ENCODE results near the gene NUDT16L1.

NUDT16L1 gene

DNA sequence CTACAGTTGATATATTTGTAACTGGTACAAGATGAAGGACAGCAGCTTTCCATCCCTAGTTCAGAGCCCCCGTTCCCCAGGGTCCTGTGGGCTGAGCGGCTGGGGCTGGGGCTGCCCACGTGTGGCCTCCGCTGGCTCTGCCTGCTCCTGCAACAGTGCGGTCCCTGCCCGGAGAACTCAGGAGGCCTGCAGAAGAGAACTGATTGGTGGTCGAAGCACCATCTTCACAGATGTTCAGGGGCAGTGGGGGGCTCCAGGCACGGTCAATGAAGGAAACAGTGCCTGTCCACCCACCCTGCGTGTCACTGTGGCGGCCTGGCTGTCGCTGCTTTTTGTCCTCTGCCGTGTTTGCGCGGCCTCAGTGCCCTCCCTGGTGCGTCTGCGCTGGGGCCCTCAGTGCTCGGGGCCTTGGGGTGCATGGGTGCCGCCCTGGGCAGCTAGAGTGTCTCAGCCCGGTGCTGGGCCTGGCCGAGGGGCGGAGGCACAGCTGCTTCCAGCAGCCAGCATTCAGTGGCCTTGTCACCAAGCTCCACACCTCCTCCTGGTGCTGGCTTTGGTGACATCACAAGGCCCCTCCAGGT is 4.2 kb upstream of the NUDT16L1 start:
- Histone ChIP-seq H3K4me3 (ENCODE audit: low read depth in 1 of 2, low read length in 2 of 2) (no peak overlapping the region), H3K4me1 (ENCODE audit: control insufficient read depth in 1 of 2, insufficient read depth in 2 of 2, low read length in 2 of 2) (peaks cover 10 to 12% of the 10 kb centered on the region in 2 donors), H3K9ac (ENCODE audit: low read depth in 1 of 2, low read length in 2 of 2) (no peak overlapping the region), H3K9me3 (ENCODE audit: control insufficient read depth in 1 of 2, low read length in 2 of 2) (no peaks in the 10 kb centered on the region), H3K27ac (ENCODE audit: low read depth, low read length) (no peak overlapping the region), H3K36me3 (ENCODE audit: control insufficient read depth in 1 of 2, insufficient read depth in 2 of 2, low read length in 2 of 2) (peaks cover 19 to 57% of the 10 kb centered on the region in 2 donors), H3K27me3 (ENCODE audit: control insufficient read depth in 1 of 2, insufficient read depth in 2 of 2, low read length in 2 of 2) (no peaks in the 10 kb centered on the region)

DNA sequence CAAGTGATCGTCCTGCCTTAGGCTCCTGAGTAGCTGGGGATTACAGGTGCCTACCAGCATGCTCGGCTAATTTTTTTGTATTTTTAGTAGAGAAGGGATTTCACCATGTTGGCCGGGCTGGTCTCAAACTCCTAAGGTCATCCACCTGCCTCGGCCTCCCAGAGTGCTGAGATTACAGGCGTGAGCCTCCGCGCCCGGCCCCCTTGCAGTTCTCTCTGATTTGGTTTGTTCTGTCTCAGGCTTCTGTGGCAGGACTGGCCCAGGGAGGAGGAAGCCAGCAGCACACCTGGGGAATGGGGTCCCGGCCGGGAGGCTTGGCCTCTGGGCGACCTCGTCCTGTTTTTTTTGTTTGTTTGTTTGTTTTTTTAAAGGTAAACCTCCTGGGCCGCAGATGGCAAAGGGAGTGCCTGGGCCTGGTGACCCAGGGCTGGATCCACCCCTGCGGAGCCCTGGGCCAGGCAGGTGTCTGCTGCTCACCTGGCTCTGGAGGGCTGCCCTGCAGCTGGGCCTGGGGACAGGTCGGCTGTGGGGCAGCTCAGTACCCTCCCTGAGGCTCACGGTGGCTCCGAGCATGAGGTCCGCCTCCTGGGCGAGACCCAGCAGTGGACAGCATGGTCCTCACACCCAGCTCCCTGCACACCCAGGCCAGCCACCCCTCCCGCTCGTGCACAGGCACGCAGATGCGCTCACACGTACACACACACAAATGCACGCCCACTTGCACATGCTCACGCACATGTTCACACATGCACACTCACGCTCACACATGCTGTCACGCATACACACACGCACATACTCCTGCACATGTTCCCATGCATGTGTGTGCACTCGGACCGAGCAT is 3.3 kb upstream of the NUDT16L1 start:
- Histone ChIP-seq H3K4me1 (ENCODE audit: control insufficient read depth in 1 of 2, insufficient read depth in 2 of 2, low read length in 2 of 2) (peaks cover 16 to 20% of the 10 kb centered on the region in 2 donors), H3K27ac (ENCODE audit: low read depth, low read length) (no peak overlapping the region), H3K9me3 (ENCODE audit: control insufficient read depth in 1 of 2, low read length in 2 of 2) (no peaks in the 10 kb centered on the region), H3K27me3 (ENCODE audit: control insufficient read depth in 1 of 2, insufficient read depth in 2 of 2, low read length in 2 of 2) (no peaks in the 10 kb centered on the region), H3K36me3 (ENCODE audit: control insufficient read depth in 1 of 2, insufficient read depth in 2 of 2, low read length in 2 of 2) (peaks cover 10 to 51% of the 10 kb centered on the region in 2 donors), H3K4me3 (ENCODE audit: low read depth in 1 of 2, low read length in 2 of 2) (no peak overlapping the region), H3K9ac (ENCODE audit: low read depth in 1 of 2, low read length in 2 of 2) (no peak overlapping the region)

DNA sequence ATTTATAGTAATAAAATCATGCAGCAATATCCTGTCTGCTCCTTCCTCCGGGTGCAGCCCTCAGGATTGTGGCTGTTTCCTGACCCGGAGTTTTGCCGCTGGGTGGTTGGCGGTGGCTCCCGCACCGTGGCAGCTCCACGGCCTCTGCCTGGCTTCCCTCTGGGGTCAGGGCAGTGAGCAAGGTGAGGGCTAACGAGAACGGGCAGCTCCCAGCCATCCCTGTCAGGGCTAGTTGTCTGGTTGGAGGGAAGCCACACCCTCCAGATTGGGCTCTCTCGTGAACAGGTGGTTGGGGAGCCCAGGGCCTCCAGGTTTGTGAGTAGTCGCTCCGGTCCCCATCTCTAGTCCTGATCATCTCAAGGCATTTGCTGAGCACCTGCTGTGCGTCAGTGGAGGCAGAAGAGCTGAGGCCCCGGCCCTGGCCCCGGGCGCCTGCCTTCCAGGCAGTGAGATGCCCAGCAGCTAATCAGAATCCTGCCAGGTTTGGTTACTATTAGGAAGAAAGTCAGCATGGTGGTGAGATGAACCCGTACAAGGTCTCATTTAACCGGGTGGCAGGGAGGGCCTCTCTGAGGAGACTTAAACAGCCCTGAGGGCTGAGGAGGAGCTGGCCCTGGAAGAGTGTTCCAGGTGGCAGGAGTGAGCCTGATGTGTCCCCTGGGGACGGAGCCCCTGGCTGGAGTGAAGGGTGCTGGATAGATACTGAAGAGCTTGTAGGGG is 2.3 kb upstream of the NUDT16L1 start:
- Histone ChIP-seq H3K4me1 (ENCODE audit: control insufficient read depth in 1 of 2, insufficient read depth in 2 of 2, low read length in 2 of 2) (peaks cover 16 to 28% of the 10 kb centered on the region in 2 donors), H3K9ac (ENCODE audit: low read depth in 1 of 2, low read length in 2 of 2) (no peak overlapping the region), H3K9me3 (ENCODE audit: control insufficient read depth in 1 of 2, low read length in 2 of 2) (no peaks in the 10 kb centered on the region), H3K27me3 (ENCODE audit: control insufficient read depth in 1 of 2, insufficient read depth in 2 of 2, low read length in 2 of 2) (no peaks in the 10 kb centered on the region), H3K27ac (ENCODE audit: low read depth, low read length) (no peak overlapping the region), H3K36me3 (ENCODE audit: control insufficient read depth in 1 of 2, insufficient read depth in 2 of 2, low read length in 2 of 2) (peaks cover 11 to 51% of the 10 kb centered on the region in 2 donors), H3K4me3 (ENCODE audit: low read depth in 1 of 2, low read length in 2 of 2) (no peak overlapping the region)

DNA sequence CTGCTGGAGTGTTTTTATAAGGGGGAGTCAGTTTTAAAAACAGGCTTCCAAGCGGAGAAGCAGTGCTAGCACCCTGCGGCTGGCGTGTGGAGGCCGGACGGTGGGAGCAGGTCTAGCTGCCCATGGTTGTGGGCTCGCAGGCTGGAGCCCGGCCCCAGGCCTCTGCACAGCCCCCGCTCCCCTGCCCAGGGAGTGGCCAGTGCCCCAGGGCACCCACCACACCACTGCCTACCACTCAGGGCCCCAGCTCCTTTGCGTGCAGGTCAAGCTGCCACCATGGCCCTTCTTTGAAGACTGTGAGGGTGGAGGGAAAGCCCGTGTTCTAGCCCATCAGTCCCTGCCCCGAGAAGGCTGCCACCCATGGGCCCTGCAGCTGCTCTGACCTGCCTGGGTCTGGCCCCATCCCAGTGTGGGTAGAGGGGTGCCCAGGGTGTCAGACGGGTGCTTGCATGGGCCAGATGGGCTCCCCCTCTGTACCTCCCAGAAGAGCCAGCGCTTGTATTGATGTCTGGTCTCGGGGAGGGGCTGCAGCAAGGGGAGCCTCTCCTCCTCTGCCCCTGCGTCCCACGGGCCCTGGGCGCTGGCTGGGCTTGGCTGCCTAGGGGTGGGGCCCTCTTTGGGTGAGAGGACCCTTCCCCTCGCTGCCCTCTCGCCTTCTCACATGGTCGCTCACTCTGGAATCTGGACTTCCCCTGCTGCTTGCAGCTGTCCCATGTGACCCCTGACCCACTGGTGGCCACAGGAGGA is 1.5 kb upstream of the NUDT16L1 start:
- Histone ChIP-seq H3K27ac (ENCODE audit: low read depth, low read length) (no peak overlapping the region), H3K9me3 (ENCODE audit: control insufficient read depth in 1 of 2, low read length in 2 of 2) (no peaks in the 10 kb centered on the region), H3K27me3 (ENCODE audit: control insufficient read depth in 1 of 2, insufficient read depth in 2 of 2, low read length in 2 of 2) (no peaks in the 10 kb centered on the region), H3K36me3 (ENCODE audit: control insufficient read depth in 1 of 2, insufficient read depth in 2 of 2, low read length in 2 of 2) (peaks cover 16 to 49% of the 10 kb centered on the region in 2 donors), H3K9ac (ENCODE audit: low read depth in 1 of 2, low read length in 2 of 2) (peak overlapping the region in 1 of 2 donors; percentile 91), H3K4me1 (ENCODE audit: control insufficient read depth in 1 of 2, insufficient read depth in 2 of 2, low read length in 2 of 2) (peaks cover 16 to 28% of the 10 kb centered on the region in 2 donors), H3K4me3 (ENCODE audit: low read depth in 1 of 2, low read length in 2 of 2) (no peak overlapping the region)

DNA sequence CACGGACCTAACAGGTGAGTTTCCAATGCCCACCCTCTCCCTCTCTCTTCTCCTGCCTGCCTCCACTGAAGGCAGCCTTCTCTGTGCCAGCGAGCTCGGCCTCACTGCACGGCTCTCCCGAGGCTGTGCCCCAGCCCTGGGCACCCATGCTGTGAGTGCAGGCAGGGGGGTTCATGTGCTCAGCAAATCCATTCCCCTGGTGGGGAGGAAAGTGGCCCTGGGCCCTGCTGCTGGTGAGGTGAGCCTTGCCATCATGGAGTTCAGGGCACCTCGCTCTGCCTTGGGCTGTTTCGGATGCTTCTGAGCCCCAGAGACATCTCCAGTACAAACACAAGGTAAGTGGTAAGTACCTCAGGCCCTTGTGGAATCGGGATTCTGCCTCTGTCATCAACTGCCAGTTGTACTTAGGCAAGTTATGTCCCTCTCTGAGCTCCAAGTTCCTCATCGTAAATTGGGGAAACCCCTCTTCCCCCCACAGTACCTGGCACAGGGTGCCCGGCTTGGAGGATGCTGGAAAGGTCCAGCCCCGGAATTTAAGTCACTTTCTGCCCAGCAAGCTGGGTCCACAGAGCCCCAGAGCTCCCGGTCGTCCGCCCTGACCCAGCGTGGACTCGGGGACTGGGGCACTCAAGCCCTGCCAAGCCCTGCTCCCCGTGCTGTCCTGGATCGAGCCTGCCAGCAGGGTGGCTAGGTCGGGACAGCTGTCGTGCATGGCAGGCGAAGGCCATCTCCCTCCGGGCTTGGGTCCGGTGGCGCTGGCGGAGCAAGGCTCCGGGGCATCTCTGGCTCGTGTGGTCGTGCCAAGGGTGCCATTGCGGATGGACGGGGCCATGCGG is 684 bp upstream of the NUDT16L1 start:
- H3K27ac ChIP-seq (ENCODE audit: low read depth, low read length), result no peak overlapping the region
- no peaks in the 10 kb centered on the region for H3K27me3 ChIP-seq (ENCODE audit: control insufficient read depth in 1 of 2, insufficient read depth in 2 of 2, low read length in 2 of 2)
- peak overlapping the region; percentile 26 to 91 for H3K9ac ChIP-seq (ENCODE audit: low read depth in 1 of 2, low read length in 2 of 2)
- peaks cover 18 to 50% of the 10 kb centered on the region in 2 donors for H3K36me3 ChIP-seq (ENCODE audit: control insufficient read depth in 1 of 2, insufficient read depth in 2 of 2, low read length in 2 of 2)
- no peaks in the 10 kb centered on the region for H3K9me3 ChIP-seq (ENCODE audit: control insufficient read depth in 1 of 2, low read length in 2 of 2)
- H3K4me1 ChIP-seq (ENCODE audit: control insufficient read depth in 1 of 2, insufficient read depth in 2 of 2, low read length in 2 of 2), result peaks cover 16 to 28% of the 10 kb centered on the region in 2 donors
- peak overlapping the region; percentile 76 to 84 for H3K4me3 ChIP-seq (ENCODE audit: low read depth in 1 of 2, low read length in 2 of 2)

DNA sequence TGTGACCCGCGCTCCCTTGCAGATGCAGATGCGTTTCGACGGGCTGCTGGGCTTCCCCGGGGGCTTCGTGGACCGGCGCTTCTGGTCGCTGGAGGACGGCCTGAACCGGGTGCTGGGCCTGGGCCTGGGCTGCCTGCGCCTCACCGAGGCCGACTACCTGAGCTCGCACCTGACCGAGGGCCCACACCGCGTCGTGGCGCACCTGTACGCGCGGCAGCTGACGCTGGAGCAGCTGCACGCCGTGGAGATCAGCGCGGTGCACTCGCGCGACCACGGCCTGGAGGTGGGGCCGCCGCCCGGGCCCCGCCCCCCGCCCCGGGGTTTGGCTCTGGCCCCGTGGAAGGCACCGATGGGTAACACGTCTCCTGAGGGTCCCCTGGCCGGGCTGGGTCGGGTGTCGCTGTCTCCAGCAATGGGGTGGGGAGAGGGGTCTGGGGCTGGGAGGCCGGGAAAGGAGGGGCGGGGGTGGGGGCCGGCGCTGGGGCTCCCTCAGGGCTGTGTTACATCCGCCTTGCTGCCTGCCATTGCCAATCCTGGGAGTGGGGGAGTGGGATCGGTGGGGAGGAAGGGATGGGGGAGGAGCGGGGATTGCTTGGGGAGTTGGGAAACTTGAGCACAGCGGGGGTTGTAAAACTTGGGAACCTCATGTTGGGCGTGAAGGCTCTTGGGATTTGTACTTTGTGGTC is 737 bp downstream of the NUDT16L1 start:
- Histone ChIP-seq H3K4me3 (ENCODE audit: low read depth in 1 of 2, low read length in 2 of 2) (peak overlapping the region; percentile 71 to 93), H3K9me3 (ENCODE audit: control insufficient read depth in 1 of 2, low read length in 2 of 2) (no peaks in the 10 kb centered on the region), H3K9ac (ENCODE audit: low read depth in 1 of 2, low read length in 2 of 2) (peak overlapping the region; percentile 63 to 82), H3K27ac (ENCODE audit: low read depth, low read length) (peak overlapping the region; percentile 87), H3K36me3 (ENCODE audit: control insufficient read depth in 1 of 2, insufficient read depth in 2 of 2, low read length in 2 of 2) (peaks cover 18 to 51% of the 10 kb centered on the region in 2 donors), H3K4me1 (ENCODE audit: control insufficient read depth in 1 of 2, insufficient read depth in 2 of 2, low read length in 2 of 2) (peaks cover 16 to 28% of the 10 kb centered on the region in 2 donors), H3K27me3 (ENCODE audit: control insufficient read depth in 1 of 2, insufficient read depth in 2 of 2, low read length in 2 of 2) (no peaks in the 10 kb centered on the region)

DNA sequence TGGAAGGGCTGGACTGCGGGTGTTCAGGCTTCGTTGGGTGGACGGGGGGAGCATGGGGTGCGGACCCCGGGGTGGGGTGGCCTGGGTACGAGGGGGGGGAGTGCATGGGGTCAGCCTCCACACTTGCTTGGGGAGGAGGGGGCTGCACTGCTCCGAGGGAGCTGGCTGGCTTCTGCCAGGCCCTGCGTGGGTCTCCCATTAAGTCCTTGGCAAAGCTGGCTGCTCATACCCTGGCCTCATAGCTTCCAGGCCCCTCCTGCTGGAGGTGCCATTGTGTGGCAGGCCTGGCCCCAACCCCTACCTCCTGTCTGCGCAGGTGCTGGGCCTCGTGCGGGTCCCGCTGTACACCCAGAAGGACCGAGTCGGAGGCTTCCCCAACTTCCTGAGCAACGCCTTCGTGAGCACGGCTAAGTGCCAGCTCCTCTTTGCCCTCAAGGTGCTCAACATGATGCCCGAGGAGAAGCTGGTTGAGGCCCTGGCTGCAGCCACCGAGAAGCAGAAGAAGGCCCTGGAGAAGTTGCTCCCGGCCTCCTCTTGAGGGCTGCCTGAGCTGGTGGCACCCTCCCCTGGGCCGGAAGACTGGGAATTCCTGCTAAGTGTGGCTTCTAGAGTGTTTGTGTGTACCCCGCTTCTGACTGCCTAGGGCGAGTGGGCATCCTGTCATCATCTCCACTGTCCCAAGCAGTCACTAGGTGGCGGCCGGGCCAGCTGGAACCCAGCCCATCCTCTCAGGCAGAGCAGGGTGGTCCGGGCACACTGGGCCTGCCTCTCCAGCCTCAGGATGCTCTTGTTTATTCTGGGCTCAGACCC is 1.5 kb downstream of the NUDT16L1 start:
- H3K4me3 ChIP-seq (ENCODE audit: low read depth in 1 of 2, low read length in 2 of 2), result peak overlapping the region; percentile 71 to 93
- H3K27me3 ChIP-seq (ENCODE audit: control insufficient read depth in 1 of 2, insufficient read depth in 2 of 2, low read length in 2 of 2), result no peaks in the 10 kb centered on the region
- H3K9ac ChIP-seq (ENCODE audit: low read depth in 1 of 2, low read length in 2 of 2), result peak overlapping the region in 1 of 2 donors; percentile 63
- no peaks in the 10 kb centered on the region for H3K9me3 ChIP-seq (ENCODE audit: control insufficient read depth in 1 of 2, low read length in 2 of 2)
- peaks cover 18 to 55% of the 10 kb centered on the region in 2 donors for H3K36me3 ChIP-seq (ENCODE audit: control insufficient read depth in 1 of 2, insufficient read depth in 2 of 2, low read length in 2 of 2)
- H3K4me1 ChIP-seq (ENCODE audit: control insufficient read depth in 1 of 2, insufficient read depth in 2 of 2, low read length in 2 of 2), result peaks cover 16 to 28% of the 10 kb centered on the region in 2 donors
- peak overlapping the region; percentile 10 for H3K27ac ChIP-seq (ENCODE audit: low read depth, low read length)

DNA sequence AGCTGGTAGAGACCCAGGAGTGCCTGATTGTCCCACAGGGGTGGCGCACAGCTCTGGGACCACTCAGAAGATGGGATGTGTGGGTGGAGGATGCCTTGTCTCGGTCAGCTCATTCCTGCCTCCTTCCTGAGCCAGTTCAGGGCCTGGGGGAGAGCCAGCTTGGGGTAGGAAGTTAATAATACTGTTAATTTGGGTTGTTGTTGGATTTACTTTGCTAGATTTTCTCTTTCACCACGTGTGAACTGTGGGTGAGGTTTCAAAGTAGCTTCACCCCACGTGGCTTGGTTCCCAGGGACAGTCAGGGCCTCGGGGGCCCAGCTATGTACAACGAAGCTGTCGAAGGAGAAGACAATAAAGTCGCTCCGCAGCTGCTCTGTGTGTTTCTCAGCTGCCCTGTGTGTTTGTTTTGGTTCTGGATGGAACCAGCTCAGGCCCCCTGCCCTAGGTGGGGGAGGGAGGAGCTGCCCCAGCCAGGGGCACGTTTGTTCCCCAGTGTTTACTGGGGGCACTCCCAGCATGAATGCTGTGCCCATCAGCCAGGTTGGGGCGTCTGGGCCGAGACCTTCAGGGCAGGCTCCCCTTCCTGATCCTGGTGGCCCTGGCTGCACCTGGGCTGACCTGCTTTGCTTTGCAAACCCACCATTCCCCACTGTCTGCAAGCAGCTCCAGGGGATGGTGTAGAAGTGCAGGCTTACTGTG is 2.3 kb downstream of the NUDT16L1 start:
- Histone ChIP-seq H3K4me3 (ENCODE audit: low read depth in 1 of 2, low read length in 2 of 2) (no peak overlapping the region), H3K9me3 (ENCODE audit: control insufficient read depth in 1 of 2, low read length in 2 of 2) (no peaks in the 10 kb centered on the region), H3K27ac (ENCODE audit: low read depth, low read length) (no peak overlapping the region), H3K27me3 (ENCODE audit: control insufficient read depth in 1 of 2, insufficient read depth in 2 of 2, low read length in 2 of 2) (no peaks in the 10 kb centered on the region), H3K9ac (ENCODE audit: low read depth in 1 of 2, low read length in 2 of 2) (peak overlapping the region in 1 of 2 donors; percentile 12), H3K4me1 (ENCODE audit: control insufficient read depth in 1 of 2, insufficient read depth in 2 of 2, low read length in 2 of 2) (peaks cover 16 to 28% of the 10 kb centered on the region in 2 donors), H3K36me3 (ENCODE audit: control insufficient read depth in 1 of 2, insufficient read depth in 2 of 2, low read length in 2 of 2) (peaks cover 22 to 56% of the 10 kb centered on the region in 2 donors)
